ENCODE measurements around the gene SNAPC2.
A peak's percentile ranks its signal among the peaks of the same experiment; 100 is the strongest.
"Not testable (repeated sequence)": the region's sequence is repeated elsewhere in the genome, so short reads cannot be mapped to it uniquely, and the experiment has no call there.

Gene SNAPC2

GRCh38 chr19:7941895-7942596 lies 21.9 kb downstream of the SNAPC2 start:
- no peak for DNase-seq

GRCh38 chr19:7942981-7943443 lies 22.9 kb downstream of the SNAPC2 start:
- peak in 1 of 6 experiments; percentile 59 for DNase-seq

- DNase-seq, result peak; percentile 93 to 99 (median 98)
Observed at GRCh38 chr19:7943444-7944176, 23.5 kb downstream of the SNAPC2 start, which contains the start of gene TIMM44. TSS of gene TIMM44 (minus strand) at chr19:7943666. CDS start at chr19:7943651, 15 bp downstream.

DNA sequence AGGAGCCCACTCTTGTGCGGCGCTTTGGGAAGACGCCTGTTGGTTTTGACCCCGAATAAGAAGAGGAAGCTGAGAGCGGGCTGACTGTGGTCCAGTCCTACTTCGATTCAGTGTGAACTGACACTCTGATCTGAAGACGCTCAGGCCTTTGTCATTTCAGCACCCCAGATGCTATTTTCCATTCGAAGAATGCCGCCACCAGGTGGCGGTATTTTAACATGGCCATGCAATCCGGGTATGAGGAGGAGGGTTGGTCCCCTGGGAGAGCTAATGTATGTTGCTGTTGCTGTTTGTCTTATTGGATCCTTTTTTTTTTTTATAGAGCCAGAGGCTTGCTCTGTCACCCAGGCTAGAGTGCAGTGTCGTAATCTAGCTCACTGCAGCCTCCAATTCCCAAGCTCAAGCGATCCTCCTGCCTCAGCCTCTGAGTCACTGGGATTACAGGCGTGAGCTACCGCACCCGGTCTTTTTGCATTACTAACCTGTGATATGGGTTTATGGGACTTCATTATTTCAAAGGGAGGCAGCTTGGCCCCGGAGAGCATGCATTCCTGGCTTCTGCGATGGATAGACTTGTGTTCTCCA lies 24.1 kb downstream of the SNAPC2 start:
- DNase-seq, result peak; percentile 72 to 91 (median 82)

GRCh38 chr19:7947939-7948338 lies 27.8 kb downstream of the SNAPC2 start:
- no peak for DNase-seq

DNA sequence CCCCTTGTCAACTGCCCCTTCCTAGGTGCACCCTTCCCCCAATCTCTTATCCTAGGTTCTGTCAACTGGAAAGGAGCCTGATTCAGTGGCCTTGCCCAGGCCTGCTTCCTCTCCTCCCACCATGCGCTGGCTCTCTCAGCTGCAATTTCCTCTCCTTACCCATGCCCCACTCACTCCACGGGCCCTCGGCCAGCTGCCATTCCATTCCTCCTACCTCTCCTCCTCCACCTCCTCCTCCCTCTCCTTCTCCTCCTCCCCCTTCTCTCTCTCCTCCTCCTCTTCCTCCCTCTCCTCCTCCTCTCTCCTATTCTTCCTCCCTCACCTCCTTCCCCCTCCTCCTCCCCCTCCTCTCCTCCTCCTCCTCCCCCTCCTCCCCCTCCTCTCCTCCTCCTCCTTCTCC lies 32.9 kb downstream of the SNAPC2 start:
- DNase-seq, result no peak

DNA sequence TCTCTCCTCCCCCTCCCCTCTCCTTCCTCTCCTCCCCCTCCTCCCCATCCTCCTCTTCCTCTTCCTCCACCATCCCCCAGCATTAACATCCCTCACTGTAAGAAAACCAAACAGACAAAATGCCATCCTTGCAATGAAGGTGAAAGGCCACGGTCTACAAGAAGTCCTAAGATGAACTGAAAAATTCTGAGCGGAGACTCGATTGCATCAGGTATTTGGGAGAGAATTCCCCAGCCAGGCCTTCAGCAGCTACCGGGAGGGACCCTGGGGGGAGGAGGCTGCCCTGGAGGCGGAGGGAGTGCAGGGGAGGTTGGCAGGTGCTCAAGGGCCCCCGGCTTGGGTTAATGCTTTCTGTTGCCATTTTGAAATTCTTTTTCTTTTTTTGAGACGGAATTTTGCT lies 33.4 kb downstream of the SNAPC2 start:
- no peak for DNase-seq

- DNase-seq, result no peak
Observed at GRCh38 chr19:7955696-7956095, 35.6 kb downstream of the SNAPC2 start.

DNA sequence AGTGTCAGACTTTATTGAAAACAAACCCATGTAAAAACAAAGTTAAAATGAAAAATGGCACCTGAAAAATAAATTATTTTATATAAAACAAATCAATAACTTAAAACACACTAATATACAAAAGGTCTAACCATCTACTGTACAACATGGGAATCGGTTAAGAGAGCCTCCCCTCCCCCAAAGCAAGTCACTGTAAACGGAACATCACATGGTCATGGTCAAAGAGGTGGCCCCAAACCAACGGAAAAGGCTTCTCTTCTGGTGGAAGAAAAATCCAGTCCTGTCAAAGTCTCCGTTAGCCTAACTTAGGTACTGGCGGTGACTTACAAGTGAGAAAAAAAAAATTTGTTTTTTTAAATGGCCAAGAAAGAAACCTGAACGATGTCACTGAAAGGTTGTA lies 39.1 kb downstream of the SNAPC2 start:
- DNase-seq, result no peak

- not testable (repeated sequence) for DNase-seq
Observed at GRCh38 chr19:7961082-7961481, 40.9 kb downstream of the SNAPC2 start.

- no peak for DNase-seq
Observed at GRCh38 chr19:7961920-7962626, 41.9 kb downstream of the SNAPC2 start.

GRCh38 chr19:7962644-7963268 lies 42.6 kb downstream of the SNAPC2 start:
- DNase-seq, result no peak

DNA sequence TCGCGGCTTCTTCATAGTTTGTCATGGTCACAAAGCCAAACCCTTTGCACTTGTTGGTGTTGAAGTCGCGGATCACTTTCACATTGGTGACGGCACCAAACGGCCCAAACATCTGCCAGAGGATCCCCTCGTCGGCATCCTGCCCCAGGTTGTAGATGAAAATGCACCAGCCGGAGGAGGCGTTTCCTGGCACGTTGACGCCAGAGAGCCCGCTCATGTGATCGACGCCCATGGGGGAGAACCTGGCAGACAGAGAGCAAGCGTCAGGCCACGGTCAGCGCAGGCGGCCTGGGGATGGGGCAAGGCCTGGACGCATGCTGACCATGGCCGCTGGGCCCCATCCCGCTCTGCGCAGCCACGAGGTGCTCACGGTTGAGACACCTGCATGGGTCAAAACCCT lies 43.4 kb downstream of the SNAPC2 start:
- DNase-seq, result no peak

DNA sequence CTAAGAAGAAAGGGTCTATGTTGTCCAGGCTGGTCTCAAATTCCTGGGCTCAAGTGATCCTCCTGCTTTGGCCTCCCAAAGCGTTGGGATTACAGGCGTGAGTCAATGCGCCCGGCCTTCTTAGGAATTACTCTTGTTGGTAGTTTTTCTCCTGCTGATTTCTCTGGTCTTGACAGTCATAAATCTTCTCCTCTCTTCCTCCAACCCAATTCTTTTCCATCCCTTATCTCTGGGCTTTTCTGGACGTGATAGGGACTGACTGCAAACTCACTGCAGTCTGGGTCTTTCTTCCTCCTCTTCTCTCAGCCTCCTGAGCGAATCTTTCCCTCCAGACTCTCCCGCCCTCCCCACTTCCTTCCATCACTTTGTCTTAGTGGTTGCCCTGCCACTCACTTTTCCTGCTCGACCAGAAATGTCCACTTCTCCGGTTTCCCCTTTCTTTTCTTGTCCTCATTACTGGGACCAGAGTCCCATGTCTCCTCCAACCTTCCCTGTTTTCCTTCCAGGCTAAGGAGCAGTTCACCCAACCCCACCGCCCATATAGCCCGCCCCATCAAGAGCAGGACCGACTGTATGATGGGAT lies 45.2 kb downstream of the SNAPC2 start:
- DNase-seq, result no peak

DNA sequence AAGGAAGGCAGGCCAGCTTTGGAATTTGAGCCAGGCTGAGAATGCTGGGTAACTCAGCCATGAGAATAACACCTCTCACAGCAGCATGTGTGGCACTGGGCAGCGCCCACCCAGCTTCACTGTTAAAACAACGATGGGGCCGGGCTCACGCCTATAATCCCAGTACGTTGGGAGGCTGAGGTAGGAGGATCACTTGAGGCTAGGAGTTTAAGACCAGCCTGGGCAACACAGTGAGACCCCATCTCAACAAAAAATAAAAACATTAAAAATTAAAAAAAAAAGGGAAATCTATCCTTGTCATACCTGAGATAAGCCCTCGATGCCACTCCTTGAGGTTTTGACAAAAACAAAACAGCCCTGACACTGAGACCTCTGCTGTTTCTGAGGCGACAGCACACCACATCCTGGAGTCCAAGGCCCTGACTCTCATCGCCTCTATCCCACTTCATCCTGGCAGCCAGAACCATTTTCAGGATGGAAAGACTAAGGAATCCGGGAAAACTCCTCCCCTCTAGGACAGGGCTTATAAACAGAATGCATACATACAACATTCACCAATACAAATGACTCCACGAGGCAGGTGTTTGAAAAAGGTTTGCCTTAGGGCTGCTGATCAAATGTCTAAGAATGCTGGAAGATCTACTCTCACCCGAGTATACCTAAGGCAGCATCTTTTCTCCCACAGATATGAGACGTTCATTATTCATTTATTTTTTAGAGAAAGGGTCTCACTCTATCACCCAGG lies 46.0 kb downstream of the SNAPC2 start:
- no peak for DNase-seq

DNA sequence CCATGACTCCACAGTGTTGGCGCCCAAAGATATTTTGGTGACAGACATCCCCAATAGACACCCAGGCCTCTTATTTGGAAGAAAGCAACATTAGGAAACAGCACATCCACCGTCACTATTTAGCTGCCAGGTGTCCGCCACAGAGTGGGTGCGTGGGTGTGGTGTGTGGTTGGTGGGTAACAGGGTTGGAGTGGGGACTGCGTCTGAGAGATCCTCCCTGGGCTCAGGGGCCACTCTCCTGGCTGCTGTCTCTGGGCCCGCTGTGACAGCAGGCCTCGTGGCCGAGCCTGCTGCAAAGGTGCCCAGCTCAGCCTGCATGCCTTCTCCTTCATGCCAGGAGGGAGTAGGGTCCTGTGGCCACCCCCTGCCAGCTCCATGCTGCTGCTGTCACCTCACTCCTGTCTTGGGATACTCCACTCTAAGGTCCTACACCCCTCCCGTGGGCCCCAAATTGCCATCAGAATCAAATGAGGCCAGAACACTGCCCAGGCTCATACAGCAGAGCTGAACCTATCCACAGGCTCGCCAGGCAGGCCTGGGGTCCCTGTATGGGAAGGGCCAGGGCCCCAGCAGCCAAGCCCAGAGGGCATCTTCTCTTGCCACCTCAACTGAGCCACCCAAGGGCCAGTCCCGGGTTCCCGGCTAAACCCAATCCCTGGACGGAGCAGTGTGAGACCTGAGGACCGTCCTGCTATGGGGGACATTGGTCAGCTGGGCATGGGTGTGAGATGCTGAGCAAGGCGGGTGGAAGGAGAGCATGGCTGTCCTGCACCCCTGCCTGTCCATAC lies 48.1 kb downstream of the SNAPC2 start:
- no peak for DNase-seq

- DNase-seq, result no peak
Observed at GRCh38 chr19:7968796-7969554, 48.8 kb downstream of the SNAPC2 start.

DNA sequence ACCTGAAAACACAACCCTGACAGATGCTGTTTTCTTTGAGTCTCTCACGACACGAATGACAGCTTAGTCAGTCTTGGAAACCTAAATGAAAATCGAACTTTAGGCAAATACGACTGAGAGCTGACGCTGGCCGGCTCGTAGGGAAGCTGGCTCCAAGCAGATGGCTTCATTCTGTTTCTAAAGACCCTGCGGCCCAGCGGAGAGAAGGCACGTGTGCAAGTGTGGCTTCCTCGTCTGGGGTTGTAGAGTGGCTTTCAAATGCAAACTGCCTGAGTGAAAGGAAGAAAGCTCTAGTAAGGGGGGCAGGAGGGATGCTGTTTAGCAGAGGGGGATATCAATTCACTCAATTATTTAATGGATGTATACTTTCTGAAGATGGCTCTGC lies 49.4 kb downstream of the SNAPC2 start:
- no peak for DNase-seq

- DNase-seq, result peak in 3 of 6 experiments; percentile 5 to 8 (median 6)
Observed at GRCh38 chr19:7970716-7971448, 50.7 kb downstream of the SNAPC2 start.

All from stimulated activated naive CD4-positive, alpha-beta T cell (primary cell).